ENCODE data around the gene HPX.
A peak's percentile ranks its signal among the peaks of the same experiment; 100 is the strongest.

The HPX gene

DNA sequence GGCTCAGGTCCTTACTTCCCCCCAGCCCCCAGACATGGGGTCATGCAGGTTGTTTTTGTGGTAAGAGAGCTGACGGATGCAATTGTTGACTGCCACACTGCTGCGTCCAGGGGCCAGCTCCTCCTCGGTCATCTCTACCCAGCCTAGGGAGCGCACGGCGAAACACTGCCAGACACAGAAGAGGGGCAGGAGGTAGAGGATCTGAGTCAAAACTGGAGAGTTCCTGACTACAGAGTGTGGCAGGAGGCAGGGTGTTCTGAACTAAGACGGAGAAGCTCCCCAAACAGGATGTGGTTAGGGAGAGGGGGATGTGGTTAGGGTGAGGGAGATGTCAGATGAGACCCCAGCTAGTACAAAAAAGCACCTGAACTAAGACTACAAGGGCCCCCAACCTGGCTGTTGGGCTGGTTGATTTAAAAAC, 38.2 kb downstream of the HPX start:
- Histone ChIP-seq H3K27me3 (replicated peaks; ENCODE audit: control insufficient read depth, insufficient read depth, low read length) (no peaks in the 10 kb centered on the region), H3K4me3 (replicated peaks; ENCODE audit: low read depth, low read length) (no peak overlapping the region), H3K36me3 (ENCODE audit: control insufficient read depth, insufficient read depth, low read length) (no peaks in the 10 kb centered on the region)
- peak; percentile 68 for DNase-seq (ENCODE audit: extremely low read depth, insufficient read length)
- TF ChIP-seq, protein P1, sequence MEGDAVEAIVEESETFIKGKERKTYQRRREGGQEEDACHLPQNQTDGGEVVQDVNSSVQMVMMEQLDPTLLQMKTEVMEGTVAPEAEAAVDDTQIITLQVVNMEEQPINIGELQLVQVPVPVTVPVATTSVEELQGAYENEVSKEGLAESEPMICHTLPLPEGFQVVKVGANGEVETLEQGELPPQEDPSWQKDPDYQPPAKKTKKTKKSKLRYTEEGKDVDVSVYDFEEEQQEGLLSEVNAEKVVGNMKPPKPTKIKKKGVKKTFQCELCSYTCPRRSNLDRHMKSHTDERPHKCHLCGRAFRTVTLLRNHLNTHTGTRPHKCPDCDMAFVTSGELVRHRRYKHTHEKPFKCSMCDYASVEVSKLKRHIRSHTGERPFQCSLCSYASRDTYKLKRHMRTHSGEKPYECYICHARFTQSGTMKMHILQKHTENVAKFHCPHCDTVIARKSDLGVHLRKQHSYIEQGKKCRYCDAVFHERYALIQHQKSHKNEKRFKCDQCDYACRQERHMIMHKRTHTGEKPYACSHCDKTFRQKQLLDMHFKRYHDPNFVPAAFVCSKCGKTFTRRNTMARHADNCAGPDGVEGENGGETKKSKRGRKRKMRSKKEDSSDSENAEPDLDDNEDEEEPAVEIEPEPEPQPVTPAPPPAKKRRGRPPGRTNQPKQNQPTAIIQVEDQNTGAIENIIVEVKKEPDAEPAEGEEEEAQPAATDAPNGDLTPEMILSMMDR (IDR thresholded peaks at IDR 0.05; ENCODE audit: insufficient read depth, low read length, poor library complexity, severe bottlenecking) = no peak

DNA sequence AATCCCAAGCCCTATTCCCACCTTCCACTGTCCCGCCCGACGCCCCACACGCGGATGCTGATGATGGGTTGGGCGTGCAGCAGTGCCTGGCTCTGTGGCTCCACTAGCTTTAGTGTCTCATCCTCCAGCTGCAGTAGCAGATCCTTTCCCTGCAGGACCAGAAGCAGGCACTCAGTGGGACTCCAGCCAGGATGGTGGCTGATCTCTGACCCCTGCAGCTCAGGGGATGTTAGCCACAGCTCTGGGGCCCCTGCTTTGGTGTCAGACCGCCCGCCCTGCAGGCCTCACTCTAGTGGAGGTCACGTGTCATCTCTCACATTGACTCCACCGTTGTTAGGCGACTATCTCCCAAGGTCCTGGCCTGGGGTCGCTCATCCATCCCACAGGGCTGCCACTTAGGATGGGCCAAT, 38.7 kb downstream of the HPX start:
- H3K27me3 ChIP-seq (replicated peaks; ENCODE audit: control insufficient read depth, insufficient read depth, low read length) = no peaks in the 10 kb centered on the region
- TF ChIP-seq, protein P1 (IDR thresholded peaks at IDR 0.05; ENCODE audit: insufficient read depth, low read length, poor library complexity, severe bottlenecking) = no peak
- no peak overlapping the region for H3K4me3 ChIP-seq (replicated peaks; ENCODE audit: low read depth, low read length)
- no peaks in the 10 kb centered on the region for H3K36me3 ChIP-seq (ENCODE audit: control insufficient read depth, insufficient read depth, low read length)
- no peak for DNase-seq (ENCODE audit: extremely low read depth, insufficient read length)

DNA sequence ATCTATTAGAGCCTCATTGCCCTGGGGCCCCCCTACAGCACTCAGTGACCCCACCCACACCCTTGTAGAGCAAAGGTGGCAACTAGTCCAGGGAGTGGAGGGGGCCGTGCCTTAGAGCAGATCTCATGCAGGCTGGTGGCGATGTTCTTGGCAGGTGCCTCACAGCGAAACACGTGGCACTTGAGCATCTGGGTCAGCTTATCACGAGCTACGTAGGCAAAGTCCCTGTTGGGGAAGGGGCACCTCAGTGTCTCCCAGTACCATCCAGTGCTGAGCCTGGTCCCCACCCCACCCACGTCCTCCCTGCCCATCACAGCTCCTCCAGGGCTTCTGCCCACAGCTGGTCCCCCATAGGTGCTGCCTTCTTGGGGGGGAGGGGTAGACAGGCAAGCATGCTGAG, 39.3 kb downstream of the HPX start:
- H3K4me3 ChIP-seq (replicated peaks; ENCODE audit: low read depth, low read length) = no peak overlapping the region
- H3K36me3 ChIP-seq (ENCODE audit: control insufficient read depth, insufficient read depth, low read length) = no peaks in the 10 kb centered on the region
- TF ChIP-seq, protein P1 (IDR thresholded peaks at IDR 0.05; ENCODE audit: insufficient read depth, low read length, poor library complexity, severe bottlenecking) = no peak
- H3K27me3 ChIP-seq (replicated peaks; ENCODE audit: control insufficient read depth, insufficient read depth, low read length) = no peaks in the 10 kb centered on the region
- DNase-seq (ENCODE audit: extremely low read depth, insufficient read length) = no peak

DNA sequence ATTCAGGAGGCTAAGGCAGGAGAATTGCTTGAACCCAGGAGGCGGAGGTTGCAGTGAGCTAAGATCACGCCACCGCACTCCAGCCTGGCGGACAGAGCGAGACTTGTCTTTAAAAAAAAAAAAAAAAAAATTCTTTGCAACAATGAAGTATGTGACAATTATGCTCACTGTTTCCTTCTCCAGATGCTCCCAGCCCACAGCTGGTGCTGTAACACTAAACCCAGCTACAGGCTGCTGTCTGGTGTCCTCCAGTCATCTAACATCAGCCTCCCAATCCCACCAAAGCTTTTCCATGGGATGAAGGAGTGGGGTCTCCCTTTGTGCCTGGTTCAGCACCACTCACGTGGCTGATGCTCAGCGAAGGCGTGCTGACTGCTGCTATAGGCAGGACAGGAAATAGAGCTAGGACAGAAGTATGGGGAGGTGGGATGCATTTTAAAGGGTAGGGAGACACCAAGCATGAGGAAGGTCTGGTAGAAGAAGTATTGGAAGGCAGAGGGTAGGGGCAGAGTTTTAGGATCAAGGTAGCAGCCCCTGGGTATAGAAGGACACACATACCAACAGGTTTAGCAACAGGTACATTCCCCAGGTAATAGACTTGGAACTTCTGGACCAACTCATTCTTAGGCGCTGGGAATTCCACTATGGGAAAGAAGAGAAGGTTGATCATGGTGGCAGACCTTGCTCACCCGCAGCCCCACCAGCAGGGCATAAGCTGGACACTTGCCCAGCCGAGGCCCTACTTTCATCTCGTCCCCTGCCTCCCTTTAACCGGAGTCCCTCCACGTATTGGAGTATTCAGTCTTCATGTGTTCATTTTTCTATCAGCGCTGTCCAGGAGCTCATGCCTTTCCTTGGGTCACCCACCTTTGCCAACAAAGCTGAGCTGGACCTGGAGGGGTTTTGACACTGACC, 40.1 kb downstream of the HPX start:
- TF ChIP-seq, protein P1 (IDR thresholded peaks at IDR 0.05; ENCODE audit: insufficient read depth, low read length, poor library complexity, severe bottlenecking) = no peak
- Histone ChIP-seq H3K36me3 (ENCODE audit: control insufficient read depth, insufficient read depth, low read length) (no peaks in the 10 kb centered on the region), H3K27me3 (replicated peaks; ENCODE audit: control insufficient read depth, insufficient read depth, low read length) (no peaks in the 10 kb centered on the region), H3K4me3 (replicated peaks; ENCODE audit: low read depth, low read length) (no peak overlapping the region)
- no peak for DNase-seq (ENCODE audit: extremely low read depth, insufficient read length)

DNA sequence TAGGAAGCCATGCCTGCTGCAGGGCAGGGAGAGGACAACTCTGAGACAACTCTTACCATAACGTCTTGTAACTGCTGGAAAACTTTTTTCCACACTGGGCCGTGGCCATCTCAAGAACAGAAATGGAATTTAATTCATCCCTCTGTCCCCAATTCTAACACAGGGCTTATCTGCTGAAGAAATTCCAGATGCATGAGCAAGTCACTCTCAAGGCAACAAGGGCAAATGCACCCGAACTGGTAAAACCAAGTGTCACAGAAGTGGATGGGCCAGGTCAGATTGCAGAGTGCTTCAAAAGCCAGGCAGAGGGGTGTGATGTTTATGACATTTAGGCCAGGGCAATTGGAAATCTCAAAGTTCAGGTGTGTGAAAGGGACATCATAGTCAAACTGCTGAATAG, 43.2 kb downstream of the HPX start:
- no peaks in the 10 kb centered on the region for H3K27me3 ChIP-seq (replicated peaks; ENCODE audit: control insufficient read depth, insufficient read depth, low read length)
- no peak overlapping the region for H3K4me3 ChIP-seq (replicated peaks; ENCODE audit: low read depth, low read length)
- H3K36me3 ChIP-seq (ENCODE audit: control insufficient read depth, insufficient read depth, low read length) = no peaks in the 10 kb centered on the region; the same call in 1 of the 2 replicates
- DNase-seq (ENCODE audit: extremely low read depth, insufficient read length) = no peak
- TF ChIP-seq, protein P1 (IDR thresholded peaks at IDR 0.05; ENCODE audit: insufficient read depth, low read length, poor library complexity, severe bottlenecking) = no peak

Measured in GM06990 (cell line).